GM12891 (cell line): Measurements from ENCODE around the gene GSTM2.

ENCODE experiments used
- DNase-seq: peaks from one replicate; pipeline ENCODE4 v3.0.0; 2011; ENCODE audit warnings: low spot score; ENCODE audit not compliant: insufficient read length
- FAIRE-seq: peaks from 2 replicates; lab custom pipeline; 2011; peaks lifted over from hg19 to GRCh38; lab: Jason Lieb, UNC
- PAX5 ChIP-seq: IDR thresholded peaks from 2 replicates; pipeline ENCODE4 v1.6.1; 2011; ENCODE audit warnings: low read length, moderate library complexity, mild to moderate bottlenecking; ENCODE audit not compliant: insufficient read depth, severe bottlenecking
- POLR2A ChIP-seq: IDR thresholded peaks from 2 replicates; pipeline ENCODE4 v1.6.1; 2011; ENCODE audit warnings: low read depth, low read length, control low read depth
- POLR2AphosphoS5 ChIP-seq: IDR thresholded peaks from 2 replicates; pipeline ENCODE4 v1.6.1; 2011; ENCODE audit warnings: low read depth, low read length, control low read depth
- POU2F2 ChIP-seq: IDR thresholded peaks from 2 replicates; pipeline ENCODE4 v1.6.1; 2011; ENCODE audit warnings: low read depth, mild to moderate bottlenecking, control low read depth, low read length, moderate library complexity
- SPI1 ChIP-seq: IDR thresholded peaks from 2 replicates; pipeline ENCODE4 v1.6.1; 2011; ENCODE audit warnings: low read depth, low read length, control low read depth
- TAF1 ChIP-seq: IDR thresholded peaks from 2 replicates; pipeline ENCODE4 v1.6.1; 2011; ENCODE audit warnings: low read depth, low read length, control low read depth

The GSTM2 gene

GRCh38 chr1:109622895-109623294 is 45.0 kb upstream of the GSTM2 start:
- DNase-seq (no peak), FAIRE-seq (no peak)
- no peak for TF ChIP-seq PAX5
- TF ChIP-seq POU2F2: no peak
- no peak for TF ChIP-seq SPI1
- no peak for TF ChIP-seq POLR2AphosphoS5
- TF ChIP-seq POLR2A: no peak
- no peak for TF ChIP-seq TAF1

GRCh38 chr1:109623601-109624161 is 44.2 kb upstream of the GSTM2 start:
- no peak for FAIRE-seq
- DNase-seq: no peak
- no peak for TF ChIP-seq POU2F2
- no peak for TF ChIP-seq SPI1
- no peak for TF ChIP-seq PAX5
- no peak for TF ChIP-seq POLR2A
- TF ChIP-seq POLR2AphosphoS5: no peak
- TF ChIP-seq TAF1: no peak

- peak; percentile 76 for FAIRE-seq
- DNase-seq: no peak
- no peak for TF ChIP-seq POU2F2
- peak; percentile 67 for TF ChIP-seq SPI1
Measured at GRCh38 chr1:109624201-109625010, 43.5 kb upstream of the GSTM2 start.

- TF ChIP-seq POU2F2: no peak
- TF ChIP-seq POLR2AphosphoS5: no peak
- FAIRE-seq (no peak), DNase-seq (no peak)
Measured at GRCh38 chr1:109625176-109625575, 42.7 kb upstream of the GSTM2 start.

- no peak for FAIRE-seq
- TF ChIP-seq TAF1: no peak
- no peak for TF ChIP-seq PAX5
- no peak for TF ChIP-seq POLR2AphosphoS5
- TF ChIP-seq POU2F2: no peak
- TF ChIP-seq POLR2A: no peak
- TF ChIP-seq SPI1: no peak
- DNase-seq: no peak
Measured at GRCh38 chr1:109625601-109626560, 42.0 kb upstream of the GSTM2 start.

GRCh38 chr1:109626682-109627408 is 41.0 kb upstream of the GSTM2 start:
- FAIRE-seq: no peak
- TF ChIP-seq POU2F2 (no peak), PAX5 (no peak), SPI1 (no peak), POLR2A (no peak), TAF1 (no peak), POLR2AphosphoS5 (no peak)
- no peak for DNase-seq

- TF ChIP-seq POLR2A (no peak), SPI1 (no peak), POU2F2 (no peak), PAX5 (no peak), TAF1 (no peak), POLR2AphosphoS5 (no peak)
- no peak for FAIRE-seq
- DNase-seq: no peak
Measured at GRCh38 chr1:109627692-109628399, 40.0 kb upstream of the GSTM2 start.

- no peak for FAIRE-seq
- DNase-seq: no peak
- TF ChIP-seq TAF1 (no peak), SPI1 (no peak)
Measured at GRCh38 chr1:109628540-109629321, 39.1 kb upstream of the GSTM2 start.
